HG03342 (cell line): Measurements from ENCODE around the gene PERM1.
"Not testable (repeated sequence)": the region's sequence is repeated elsewhere in the genome, so short reads cannot be mapped to it uniquely, and the experiment has no call there.

Source experiments
- ATAC-seq: cut with Tn5 transposase; IDR thresholded peaks from one replicate; pipeline ENCODE4 v1.9.1; 2021; ENCODE audit warnings: mild to moderate bottlenecking, moderate library complexity; ENCODE audit not compliant: unreplicated experiment

PERM1 gene

GRCh38 chr1:1017397-1018320 lies 35.8 kb upstream of the PERM1 start:
- not testable (repeated sequence) for ATAC-seq

- ATAC-seq, result no peak
Measured at GRCh38 chr1:1014799-1015681, 33.1 kb upstream of the PERM1 start.

GRCh38 chr1:1013922-1014648 lies 32.2 kb upstream of the PERM1 start:
- ATAC-seq, result peak; percentile 16

GRCh38 chr1:1013105-1013921 lies 31.4 kb upstream of the PERM1 start, which contains the start of gene ISG15:
Gene ISG15 (plus strand): TSS chr1:1013497. CDS start chr1:1013574, 77 bp downstream.
- peak; percentile 81 for ATAC-seq

GRCh38 chr1:1012736-1013104 lies 30.8 kb upstream of the PERM1 start:
- peak; percentile 6 for ATAC-seq

GRCh38 chr1:1011396-1011949 lies 29.6 kb upstream of the PERM1 start:
- ATAC-seq, result no peak

- not testable (repeated sequence) for ATAC-seq
Measured at GRCh38 chr1:1010131-1010530, 28.2 kb upstream of the PERM1 start.

- ATAC-seq, result no peak
Measured at GRCh38 chr1:1006305-1007159, 24.6 kb upstream of the PERM1 start.

- no peak for ATAC-seq
Measured at GRCh38 chr1:1005774-1006304, 23.9 kb upstream of the PERM1 start.

GRCh38 chr1:1004780-1005697 lies 23.1 kb upstream of the PERM1 start:
- no peak for ATAC-seq

GRCh38 chr1:1004420-1004779 lies 22.5 kb upstream of the PERM1 start:
- ATAC-seq, result no peak

- ATAC-seq, result no peak
Measured at GRCh38 chr1:1003618-1004419, 21.9 kb upstream of the PERM1 start.

- ATAC-seq, result no peak
Measured at GRCh38 chr1:1001057-1001783, 19.3 kb upstream of the PERM1 start.

- ATAC-seq, result peak; percentile 25
Measured at GRCh38 chr1:1000357-1001056, 18.6 kb upstream of the PERM1 start.

GRCh38 chr1:999725-1000356 lies 17.9 kb upstream of the PERM1 start, which contains the start of gene HES4:
Gene HES4 (minus strand): TSS chr1:1000097. CDS start chr1:999973, 124 bp downstream.
- peak; percentile 41 for ATAC-seq
